GM08714 (cell line): Measurements from ENCODE around the gene LHX2.

Experiments
- H3K4me3 ChIP-seq: fragments of 200-500 bp; sonication (Bioruptor generic); 2 replicates; pipeline ENCODE4 v1.5.1; 2014; ENCODE audit warnings: mild to moderate bottlenecking, low read length, inconsistent platforms
- ZNF274 ChIP-seq: IDR thresholded peaks from 2 replicates; pipeline ENCODE4 v1.6.1; 2012; ENCODE audit warnings: mild to moderate bottlenecking, low read depth, low read length

The LHX2 gene

DNA sequence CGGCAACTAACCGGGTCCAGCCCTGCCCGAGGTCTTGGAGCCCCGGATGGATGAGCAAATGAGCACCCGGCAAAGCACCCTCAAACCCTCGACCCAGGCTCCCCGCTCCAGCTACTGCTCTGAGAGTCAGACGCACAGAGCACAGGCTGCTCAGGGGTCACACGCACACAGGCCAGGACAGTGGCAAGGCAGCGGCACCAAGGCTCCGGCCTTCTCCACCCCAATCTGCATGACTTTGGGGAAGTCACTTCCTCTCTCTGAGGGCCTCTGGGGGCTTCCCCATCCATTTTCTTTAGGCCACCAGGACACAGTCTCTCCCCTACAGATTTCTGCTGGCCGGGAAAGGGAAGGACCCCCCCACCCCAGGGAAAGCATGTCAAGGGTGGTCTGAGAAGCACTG is 18.0 kb downstream of the LHX2 start:
- TF ChIP-seq ZNF274, result no peak
- no peak overlapping the region for H3K4me3 ChIP-seq

DNA sequence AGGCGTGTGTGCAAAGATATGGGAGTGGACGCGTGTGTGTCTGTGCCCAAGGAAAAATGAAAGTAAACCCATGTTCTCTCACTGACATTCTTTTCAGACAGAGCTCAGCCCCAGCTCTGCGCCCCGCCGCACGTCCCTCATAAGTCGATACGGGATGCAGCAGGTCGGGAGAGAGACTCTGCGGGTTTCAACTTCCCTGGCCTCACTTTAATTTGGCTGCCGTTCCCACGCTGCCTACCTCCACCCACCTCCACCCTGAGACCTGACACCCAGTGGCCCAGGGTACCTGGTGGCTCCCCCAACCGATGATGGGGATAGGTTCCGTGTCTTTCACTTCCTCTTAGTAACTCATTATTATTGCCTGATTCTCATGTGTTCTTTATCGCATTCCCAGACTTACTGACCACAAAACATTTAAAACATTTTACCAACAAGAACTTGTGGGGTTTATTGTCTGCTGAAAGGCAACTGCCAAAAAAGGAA is 19.4 kb downstream of the LHX2 start:
- H3K4me3 ChIP-seq, result no peak overlapping the region
- TF ChIP-seq ZNF274, result no peak

DNA sequence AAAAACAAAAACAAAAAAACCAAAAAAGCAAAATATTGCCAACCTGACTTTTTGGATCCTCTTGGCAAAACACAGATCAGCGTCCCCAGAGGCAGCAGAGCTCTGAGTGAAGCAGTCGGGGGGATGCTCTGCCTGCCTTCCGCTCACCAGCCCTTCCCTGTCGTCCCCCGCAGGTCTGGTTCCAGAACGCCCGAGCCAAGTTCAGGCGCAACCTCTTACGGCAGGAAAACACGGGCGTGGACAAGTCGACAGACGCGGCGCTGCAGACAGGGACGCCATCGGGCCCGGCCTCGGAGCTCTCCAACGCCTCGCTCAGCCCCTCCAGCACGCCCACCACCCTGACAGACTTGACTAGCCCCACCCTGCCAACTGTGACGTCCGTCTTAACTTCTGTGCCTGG is 20.7 kb downstream of the LHX2 start:
- H3K4me3 ChIP-seq, result no peak overlapping the region
- no peak for TF ChIP-seq ZNF274

DNA sequence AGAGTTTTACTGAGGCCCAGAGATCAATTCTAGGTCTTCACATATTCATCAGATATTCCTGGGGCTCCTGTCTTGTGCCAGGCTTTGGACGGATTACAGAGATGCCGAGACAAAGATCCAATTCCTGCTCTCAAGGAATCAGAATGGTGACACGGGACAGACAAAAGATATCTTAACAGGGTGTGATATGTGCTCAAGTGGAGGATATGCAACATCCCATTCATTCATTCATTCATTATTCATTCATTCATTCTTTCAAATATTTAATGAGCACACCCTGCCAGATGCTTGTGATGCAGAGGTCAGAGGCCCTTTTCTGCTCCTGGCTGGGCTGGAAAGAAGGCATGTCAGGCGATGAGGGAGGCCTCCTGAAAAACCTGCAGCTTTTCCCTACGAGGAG is 21.8 kb downstream of the LHX2 start:
- H3K4me3 ChIP-seq, result no peak overlapping the region

DNA sequence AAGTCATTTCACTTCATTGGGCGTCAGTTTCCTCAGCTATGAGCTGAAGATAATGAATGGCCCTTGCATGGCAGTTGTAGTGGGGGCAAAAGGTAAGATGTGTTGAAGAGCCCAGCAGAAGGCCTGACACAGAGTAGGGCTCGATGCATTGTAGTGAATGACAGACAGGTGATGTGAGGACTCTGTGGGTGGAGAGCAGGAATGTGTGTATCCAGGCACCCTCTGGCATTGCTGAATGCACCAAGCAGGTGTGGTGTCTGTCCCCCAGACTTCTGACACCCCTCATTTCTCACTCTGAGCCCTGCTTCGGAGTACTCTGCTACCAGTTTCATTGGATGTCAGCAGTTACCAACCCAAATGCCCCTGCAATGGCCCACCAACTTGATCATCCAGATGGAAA is 22.4 kb downstream of the LHX2 start:
- TF ChIP-seq ZNF274, result no peak
- H3K4me3 ChIP-seq, result no peak overlapping the region

More for the DNA sequence above, 21.8 kb downstream of the LHX2 start:
- TF ChIP-seq ZNF274, result no peak

DNA sequence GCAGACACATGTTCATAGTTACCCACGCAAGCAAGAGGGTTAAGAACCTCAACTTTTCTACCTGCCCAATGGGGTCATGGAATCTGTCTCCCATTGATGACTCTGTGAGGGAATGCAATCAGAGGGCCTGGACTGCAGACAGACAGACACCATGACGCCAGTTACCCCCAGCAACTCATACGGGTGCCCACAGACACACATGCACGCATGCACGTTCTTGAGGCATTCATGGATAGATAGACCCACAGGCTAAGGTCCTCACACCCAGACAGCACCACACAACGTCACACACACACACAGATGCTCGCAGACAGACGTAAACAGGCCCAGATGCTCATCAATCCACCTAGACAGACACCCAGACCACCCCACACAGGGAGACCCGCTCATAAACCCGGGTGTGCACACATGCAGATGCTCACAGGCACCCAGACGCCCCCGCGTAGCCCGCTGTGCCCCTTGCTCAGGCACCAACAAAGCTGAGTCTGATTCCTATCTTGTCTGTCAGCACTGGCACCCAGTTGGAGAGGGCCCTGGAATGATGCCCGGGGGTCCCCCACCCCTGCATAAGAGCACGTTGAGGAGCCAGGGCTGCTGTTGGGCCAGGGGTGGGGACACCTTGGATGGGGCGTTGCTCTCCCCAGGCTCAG is 23.6 kb downstream of the LHX2 start:
- no peak for TF ChIP-seq ZNF274

DNA sequence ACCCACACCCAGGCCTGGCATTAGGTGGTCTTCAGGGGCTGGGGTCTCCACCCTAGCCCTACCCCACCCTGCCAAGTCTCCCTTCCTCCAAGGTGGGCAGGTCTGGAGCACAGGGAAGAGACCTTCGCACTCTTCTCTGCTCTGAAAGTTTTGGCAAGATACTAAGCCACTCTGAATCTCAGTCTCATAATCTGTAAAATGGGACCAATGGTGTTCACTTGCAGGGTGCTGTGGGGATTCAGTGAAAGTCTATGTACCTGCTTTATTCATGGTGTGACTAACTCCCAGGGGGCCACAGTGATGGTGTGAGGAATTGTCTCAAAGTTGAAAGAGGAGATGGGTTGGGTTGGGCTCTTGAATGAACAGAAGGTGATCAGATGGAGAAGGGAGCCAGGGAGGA is 25.0 kb downstream of the LHX2 start:
- TF ChIP-seq ZNF274, result no peak
- H3K4me3 ChIP-seq, result no peak overlapping the region

More for the DNA sequence above, 23.6 kb downstream of the LHX2 start:
- H3K4me3 ChIP-seq, result no peak overlapping the region

DNA sequence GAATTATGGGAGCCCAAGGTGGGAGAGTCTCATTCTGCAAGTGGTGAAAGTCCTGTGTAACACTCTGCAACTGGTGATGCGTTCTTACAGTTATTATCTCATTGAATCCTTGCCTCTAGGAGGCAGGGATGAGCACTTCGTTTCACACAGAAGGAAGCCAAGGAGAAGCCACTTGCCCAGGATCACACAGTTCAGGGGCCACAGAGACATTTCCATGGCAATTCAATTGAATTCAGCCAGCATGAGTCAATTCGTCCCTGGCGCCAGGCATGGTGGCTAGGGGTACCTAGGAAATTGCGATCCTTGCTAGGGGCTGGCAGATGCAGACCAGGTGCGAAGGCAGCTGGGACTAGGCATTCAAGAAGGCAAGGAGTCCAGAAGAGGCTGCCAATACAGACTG is 26.2 kb downstream of the LHX2 start:
- TF ChIP-seq ZNF274, result no peak
- no peak overlapping the region for H3K4me3 ChIP-seq

DNA sequence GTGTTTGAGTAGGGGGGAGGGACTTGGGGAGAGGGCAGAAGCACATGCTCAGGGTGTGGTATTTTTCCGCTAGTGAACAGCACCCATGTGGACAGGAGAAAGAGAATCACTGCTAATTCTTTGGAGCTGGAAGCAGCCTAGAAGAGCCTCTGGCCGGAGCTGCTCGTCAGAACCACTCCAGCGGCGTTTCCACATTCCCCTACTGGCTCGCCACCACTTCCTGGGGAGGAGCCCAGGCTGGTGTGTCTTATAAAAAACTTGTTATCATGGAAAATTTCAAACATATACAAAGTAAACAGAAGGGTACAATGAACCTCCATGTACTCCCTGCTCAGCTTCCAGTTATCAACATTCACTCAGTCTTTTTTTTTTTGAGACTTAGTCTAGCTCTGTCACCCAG is 26.7 kb downstream of the LHX2 start:
- TF ChIP-seq ZNF274, result no peak
- H3K4me3 ChIP-seq, result no peak overlapping the region

DNA sequence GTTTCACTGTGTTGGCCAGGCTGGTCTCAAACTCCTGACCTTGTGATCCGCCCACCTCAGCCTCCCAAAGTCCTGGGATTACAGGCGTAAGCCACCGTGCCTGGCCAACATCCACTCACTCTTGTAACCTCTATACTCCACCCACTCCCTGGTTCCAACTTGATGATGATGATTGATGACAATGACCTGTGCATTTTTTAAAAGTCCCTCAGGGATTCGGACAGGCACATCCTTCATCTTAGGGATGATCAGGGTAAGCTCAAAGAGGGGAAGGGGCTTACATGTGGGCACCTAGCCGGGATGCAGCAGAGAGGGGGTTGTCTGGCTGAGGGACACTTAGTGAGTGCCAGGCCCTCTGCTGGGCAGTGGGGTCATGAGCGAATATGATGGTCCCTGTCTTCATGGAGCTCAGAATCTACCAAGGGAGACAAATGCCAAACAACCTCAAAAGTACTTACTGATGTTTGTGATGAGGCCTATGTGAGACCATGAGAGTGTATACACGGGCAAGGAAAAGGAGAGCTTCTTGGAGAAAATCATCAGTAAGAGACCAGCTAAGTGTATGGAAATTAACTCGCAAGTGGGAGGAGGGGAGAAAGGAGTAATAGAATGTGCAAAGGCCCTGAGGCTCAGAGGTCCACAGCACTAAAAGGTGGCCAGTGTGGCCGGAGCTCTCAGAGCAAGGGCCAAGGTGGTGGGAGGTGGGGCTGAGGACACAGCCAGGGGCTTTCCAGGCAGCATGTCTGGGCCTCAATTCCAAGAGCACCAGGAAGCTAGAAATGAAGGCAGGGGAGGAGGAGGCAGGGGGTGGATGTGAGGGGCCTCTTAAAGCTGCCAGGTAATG is 27.4 kb downstream of the LHX2 start:
- no peak for TF ChIP-seq ZNF274
- H3K4me3 ChIP-seq, result no peak overlapping the region

DNA sequence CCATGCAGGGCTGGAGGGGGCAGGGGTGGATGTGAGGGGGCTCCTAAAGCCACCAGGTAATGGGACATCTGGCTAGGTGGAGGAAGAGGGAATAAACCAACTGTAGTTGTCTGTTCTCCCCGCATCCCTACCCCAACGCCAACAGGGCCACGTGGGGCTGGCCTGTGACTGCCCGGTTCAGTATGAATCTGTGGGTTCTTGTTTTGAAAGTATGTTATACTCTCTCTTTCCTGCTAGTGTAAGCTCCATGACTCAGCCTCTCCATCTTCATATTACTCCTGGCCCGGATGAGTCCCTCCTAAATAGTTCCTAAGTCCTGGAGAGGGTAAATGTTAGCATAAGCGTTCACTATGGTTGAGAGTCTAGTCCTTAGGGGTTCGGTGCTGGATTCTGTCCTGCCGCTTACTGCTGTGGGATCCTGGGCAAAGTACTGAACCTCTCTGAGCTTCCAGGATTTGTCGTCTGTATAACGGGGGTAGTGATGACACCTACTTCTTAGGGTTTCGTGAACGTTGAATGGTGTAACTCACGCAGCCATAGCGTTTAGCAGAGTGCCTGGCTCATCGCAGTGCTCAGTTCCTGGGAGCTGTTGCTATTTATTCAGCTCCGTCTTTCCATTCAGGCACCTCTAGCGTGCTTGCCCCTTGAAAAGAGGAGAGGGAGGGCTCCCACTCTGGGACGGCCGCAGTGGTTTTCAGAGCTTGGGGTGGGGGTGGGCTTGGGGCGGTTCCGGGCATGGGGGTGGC is 28.8 kb downstream of the LHX2 start:
- no peak overlapping the region for H3K4me3 ChIP-seq
- TF ChIP-seq ZNF274, result no peak

DNA sequence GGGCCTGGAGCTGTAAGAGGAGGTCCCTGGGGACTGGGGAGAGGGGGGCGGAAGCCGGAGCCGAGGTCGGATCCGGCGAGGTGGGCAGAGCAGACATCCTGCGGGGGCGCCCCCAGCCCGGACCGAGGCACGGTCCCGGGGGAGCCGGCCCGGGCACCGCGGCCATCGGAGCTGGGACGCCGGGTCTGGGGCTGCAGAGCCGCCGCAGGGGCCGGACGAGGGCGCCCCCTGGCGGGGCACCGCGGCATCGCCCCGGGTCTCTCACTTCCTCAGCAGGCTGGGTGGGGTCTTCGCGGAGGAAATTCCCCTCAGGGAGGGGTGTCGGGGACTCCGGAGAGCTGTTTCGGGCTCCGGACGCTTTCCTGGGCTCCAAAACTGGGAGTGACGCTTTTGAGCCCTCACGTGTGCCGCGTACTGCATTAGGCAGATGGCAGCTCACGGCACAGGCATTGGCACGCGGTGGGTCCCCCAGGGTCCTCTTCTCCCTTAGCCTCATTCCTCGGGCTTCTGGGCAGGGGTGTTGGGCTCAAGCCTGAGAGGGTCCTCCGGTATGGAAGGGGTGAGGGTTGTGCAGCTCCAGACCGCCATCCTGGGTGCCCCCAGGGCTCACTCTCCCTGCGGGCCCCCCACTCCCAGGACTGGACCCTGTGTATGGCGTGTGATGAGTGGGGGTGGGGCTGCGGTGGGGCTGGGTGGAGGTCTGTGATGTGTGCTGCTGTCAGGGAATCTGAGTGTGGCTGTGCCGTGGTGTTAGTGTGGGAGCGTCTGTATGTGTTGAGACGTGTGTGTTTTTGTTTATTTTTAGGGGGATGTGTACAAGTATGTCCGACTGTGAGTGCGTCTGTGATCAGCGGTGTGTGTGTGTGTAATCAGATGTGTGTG is 29.6 kb downstream of the LHX2 start:
- no peak for TF ChIP-seq ZNF274

DNA sequence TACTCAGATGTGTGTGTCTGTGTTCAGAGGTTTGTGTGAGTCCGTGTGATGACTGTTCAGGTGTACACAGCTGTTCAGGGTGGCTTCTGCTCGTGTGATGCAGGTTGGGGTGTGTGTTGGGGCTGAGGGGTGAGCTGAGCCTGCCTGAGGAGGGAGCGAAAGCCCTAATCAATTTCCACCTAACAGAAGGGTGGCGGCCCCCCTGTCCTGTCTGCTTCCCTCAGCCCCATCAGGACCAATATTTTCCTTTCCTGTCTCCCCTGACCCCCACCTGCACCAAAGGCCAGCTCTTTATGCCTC is 30.2 kb downstream of the LHX2 start:
- no peak overlapping the region for H3K4me3 ChIP-seq

More for the DNA sequence above, 29.6 kb downstream of the LHX2 start:
- H3K4me3 ChIP-seq, result peak overlapping the region; percentile 23; the same call in 1 of the 2 replicates

More for the DNA sequence above, 30.2 kb downstream of the LHX2 start:
- no peak for TF ChIP-seq ZNF274
